ENCODE data around the gene ARHGAP24.

DNA sequence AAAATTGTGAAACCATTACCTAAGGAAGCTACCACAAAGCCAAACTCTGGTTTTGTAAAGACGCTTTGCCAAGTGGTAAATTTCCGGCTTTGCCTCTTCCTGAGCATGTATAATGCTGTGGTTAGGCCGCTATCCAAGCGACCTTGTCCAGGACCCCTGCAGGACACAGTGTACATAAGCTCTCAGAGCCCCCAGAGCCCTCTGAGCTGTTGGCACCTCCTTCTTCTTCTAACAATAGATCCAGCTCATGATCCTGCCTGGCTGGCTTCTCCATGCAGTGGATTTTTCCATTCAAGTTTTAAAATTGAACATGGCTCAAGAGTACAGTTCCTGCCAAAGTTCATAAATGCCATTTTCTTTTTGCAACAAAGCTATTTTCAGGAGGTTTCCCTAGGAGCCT, 558.2 kb downstream of the ARHGAP24 start:
- TF ChIP-seq CTCF (conservative IDR thresholded peaks at IDR 0.05 in 1 of 2, IDR thresholded peaks at IDR 0.05 in 1 of 2; ENCODE audit: low read depth in 1 of 2, low read length in 2 of 2) (no peak), EZH2 (IDR thresholded peaks at IDR 0.05; ENCODE audit: low read length, missing control alignments) (no peak)
